Right lobe of liver (tissue), 4 donors: Measurements from ENCODE around the gene ABCA3.

ENCODE experiments used
- CTCF ChIP-seq, 4 donors: fragments of 200-600 bp in 3 of 4; fragments of 450-650 bp in 1 of 4; IDR thresholded peaks; one replicate each; pipeline versions ENCODE4 v1.5.1 to v1.8.0; 2016 to 2022; ENCODE audit warnings: antibody characterized with exemption in 4 of 4, mild to moderate bottlenecking in 2 of 4
- POLR2A ChIP-seq: fragments of 450-650 bp; IDR thresholded peaks from one replicate; pipeline ENCODE4 v1.6.1; 2017; ENCODE audit warnings: antibody characterized with exemption, mild to moderate bottlenecking
- donor health status: DM: no; HTN: no; CAD: no.
- donor health status: DM: no; HTN: no; CAD: no.
- donor health status: DM: no; HTN: yes; CAD: no.

- no peak for TF ChIP-seq CTCF (IDR thresholded peaks at IDR 0.05)
- no peak for TF ChIP-seq POLR2A
Observed at GRCh38 chr16:2253293-2253692, 87.2 kb downstream of the ABCA3 start.
